Neural cell (in vitro differentiated cells): Measurements from ENCODE around the gene TSPOAP1. TPM values are rescaled to one million over a fixed set of nuclear protein-coding genes. Genes with fewer than 3 reads are reported as not detected.

Source experiments
- H2AFZ ChIP-seq: fragments of 200-600, 300-800 bp; sonication (generic), shearing (Covaris generic); 2 replicates; pipeline ENCODE4 v1.6.0; 2014; ENCODE audit warnings: low read depth, mild to moderate bottlenecking, antibody characterized with exemption, low read length, moderate library complexity
- H3F3A ChIP-seq: fragments of 200-600 bp; shearing (Covaris generic); 2 replicates; pipeline ENCODE4 v1.6.1; 2016; ENCODE audit warnings: mild to moderate bottlenecking, moderate library complexity, mixed read lengths, antibody characterized with exemption, low read length; ENCODE audit not compliant: insufficient read depth, poor library complexity, severe bottlenecking
- H3K27ac ChIP-seq: fragments of 200-600, 300-800 bp; sonication (generic), shearing (Covaris generic); 2 replicates; pipeline ENCODE4 v1.5.1; 2014; ENCODE audit warnings: mild to moderate bottlenecking, low read length, moderate library complexity
- H3K27me3 ChIP-seq: fragments of 300-800, 200-600 bp; sonication (generic), shearing (Covaris generic); 2 replicates; pipeline ENCODE4 v1.6.0; 2014; ENCODE audit warnings: mild to moderate bottlenecking, low read depth, low read length, moderate library complexity; ENCODE audit not compliant: insufficient read depth
- H3K36me3 ChIP-seq: fragments of 300-800, 200-600 bp; sonication (generic), shearing (Covaris generic); 2 replicates; pipeline ENCODE4 v1.5.1; 2014; ENCODE audit warnings: mild to moderate bottlenecking, antibody characterized with exemption, low read length, moderate library complexity; ENCODE audit not compliant: insufficient read depth
- H3K4me2 ChIP-seq: fragments of 300-800, 200-600 bp; sonication (generic), shearing (Covaris generic); 2 replicates; pipeline ENCODE4 v1.6.0; 2014; ENCODE audit warnings: mild to moderate bottlenecking, low read length
- H3K4me3 ChIP-seq: fragments of 300-800, 200-600 bp; sonication (generic), shearing (Covaris generic); 2 replicates; pipeline ENCODE4 v1.5.1; 2014; ENCODE audit warnings: mild to moderate bottlenecking, low read length, moderate library complexity
- H3K79me2 ChIP-seq: fragments of 200-600 bp; shearing (Covaris generic); replicated peaks from 2 replicates; pipeline ENCODE4 v1.6.0; 2014; ENCODE audit warnings: mild to moderate bottlenecking, low read length, moderate library complexity; ENCODE audit not compliant: insufficient read depth
- H3K9ac ChIP-seq: fragments of 300-800, 200-600 bp; sonication (generic), shearing (Covaris generic); 2 replicates; pipeline ENCODE4 v1.6.1; 2016; ENCODE audit warnings: mild to moderate bottlenecking, low read length, mixed read lengths
- H3K9me2 ChIP-seq: fragments of 200-600 bp; shearing (Covaris generic); 2 replicates; pipeline ENCODE4 v1.6.1; 2016; ENCODE audit warnings: mild to moderate bottlenecking, low read length, mixed read lengths; ENCODE audit not compliant: insufficient read depth
- H3K9me3 ChIP-seq: fragments of 200-600, 300-800 bp; sonication (generic), shearing (Covaris generic); 2 replicates; pipeline ENCODE4 v1.6.1; 2016; ENCODE audit warnings: mild to moderate bottlenecking, mixed run types, low read length, moderate library complexity, mixed read lengths
- H4K20me1 ChIP-seq: fragments of 200-600 bp; shearing (Covaris generic); 2 replicates; pipeline ENCODE4 v1.6.1; 2016; ENCODE audit warnings: mild to moderate bottlenecking, mixed run types; ENCODE audit not compliant: insufficient read depth
- CTCF ChIP-seq: fragments of 450-650 bp; IDR thresholded peaks from 2 replicates; pipeline ENCODE4 v1.5.1; 2014; ENCODE audit warnings: antibody characterized with exemption, mild to moderate bottlenecking, moderate library complexity; ENCODE audit not compliant: poor library complexity, severe bottlenecking
- EP300 ChIP-seq: fragments of 450-650 bp; conservative IDR thresholded peaks from 2 replicates; pipeline ENCODE4 v1.6.1; 2014; ENCODE audit warnings: antibody characterized with exemption, mild to moderate bottlenecking, moderate library complexity; ENCODE audit not compliant: poor library complexity, severe bottlenecking
- EZH2 ChIP-seq: fragments of 200-600, 300-800 bp; shearing (Covaris generic), sonication (generic); IDR thresholded peaks from 2 replicates; pipeline ENCODE4 v1.6.1; 2014; ENCODE audit warnings: antibody characterized with exemption, low read length, borderline replicate concordance, mild to moderate bottlenecking; ENCODE audit not compliant: insufficient read depth, poor library complexity, severe bottlenecking
- MXI1 ChIP-seq: fragments of 450-650 bp; conservative IDR thresholded peaks from 2 replicates; pipeline ENCODE4 v1.6.1; 2014; ENCODE audit warnings: antibody characterized with exemption, mild to moderate bottlenecking; ENCODE audit not compliant: poor library complexity, severe bottlenecking
- POLR2AphosphoS5 ChIP-seq: IDR thresholded peaks from 2 replicates; pipeline ENCODE4 v1.6.1; 2012
- RAD21 ChIP-seq: fragments of 450-650 bp; conservative IDR thresholded peaks from 2 replicates; pipeline ENCODE4 v1.6.1; 2014; ENCODE audit warnings: antibody characterized with exemption, mild to moderate bottlenecking, moderate library complexity
- REST ChIP-seq: IDR thresholded peaks from 2 replicates; pipeline ENCODE4 v1.6.1; 2012; ENCODE audit warnings: borderline replicate concordance
- SMC3 ChIP-seq: fragments of 450-650 bp; conservative IDR thresholded peaks from 2 replicates; pipeline ENCODE4 v1.6.1; 2014; ENCODE audit warnings: antibody characterized with exemption, mild to moderate bottlenecking, moderate library complexity; ENCODE audit not compliant: poor library complexity
- TAF1 ChIP-seq: IDR thresholded peaks from 2 replicates; pipeline ENCODE4 v1.6.1; 2012; ENCODE audit warnings: low read depth
- polyA plus RNA-seq: library from polyadenylated mRNA; depleted of rRNA; stranded (reverse); fragments of >200 nt; gene quantifications from 2 replicates; pipeline ENCODE4 v1.2.3, GENCODE V29; 2014

The TSPOAP1 gene
- polyA plus RNA-seq, 1 donor from 2014 or later, result 103 TPM

DNA sequence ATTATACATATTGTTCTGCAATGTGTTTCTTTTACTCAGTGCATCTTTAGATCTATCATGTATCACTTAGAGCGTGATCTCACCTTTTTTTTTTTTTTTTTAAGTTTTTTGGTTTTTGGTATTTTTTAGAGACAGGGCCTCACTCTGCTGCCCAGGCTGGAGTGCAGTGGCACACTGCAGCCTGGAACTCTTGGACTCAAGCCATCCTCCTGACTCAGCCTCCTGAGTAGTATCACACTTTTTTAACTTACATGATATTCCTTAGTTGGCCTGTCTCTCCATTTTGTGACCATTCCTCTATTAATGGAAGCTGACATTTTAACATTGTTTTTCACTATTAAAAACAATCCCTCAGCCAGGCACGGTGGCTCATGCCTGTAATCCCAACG is 43.2 kb downstream of the TSPOAP1 start:
- Histone ChIP-seq H4K20me1 (no peaks in the 10 kb centered on the region), H3K79me2 (no peaks in the 10 kb centered on the region), H3K4me2 (no peak overlapping the region), H3K9me2 (no peaks in the 10 kb centered on the region), H3K9me3 (no peaks in the 10 kb centered on the region), H2AFZ (no peak overlapping the region), H3F3A (no peaks in the 10 kb centered on the region), H3K27me3 (no peaks in the 10 kb centered on the region), H3K4me3 (no peak overlapping the region), H3K9ac (no peak overlapping the region), H3K27ac (no peak overlapping the region), H3K36me3 (no peaks in the 10 kb centered on the region)
- TF ChIP-seq POLR2AphosphoS5 (no peak), CTCF (no peak), TAF1 (no peak), SMC3 (no peak), EZH2 (no peak), REST (no peak), RAD21 (no peak), MXI1 (no peak), EP300 (no peak)

DNA sequence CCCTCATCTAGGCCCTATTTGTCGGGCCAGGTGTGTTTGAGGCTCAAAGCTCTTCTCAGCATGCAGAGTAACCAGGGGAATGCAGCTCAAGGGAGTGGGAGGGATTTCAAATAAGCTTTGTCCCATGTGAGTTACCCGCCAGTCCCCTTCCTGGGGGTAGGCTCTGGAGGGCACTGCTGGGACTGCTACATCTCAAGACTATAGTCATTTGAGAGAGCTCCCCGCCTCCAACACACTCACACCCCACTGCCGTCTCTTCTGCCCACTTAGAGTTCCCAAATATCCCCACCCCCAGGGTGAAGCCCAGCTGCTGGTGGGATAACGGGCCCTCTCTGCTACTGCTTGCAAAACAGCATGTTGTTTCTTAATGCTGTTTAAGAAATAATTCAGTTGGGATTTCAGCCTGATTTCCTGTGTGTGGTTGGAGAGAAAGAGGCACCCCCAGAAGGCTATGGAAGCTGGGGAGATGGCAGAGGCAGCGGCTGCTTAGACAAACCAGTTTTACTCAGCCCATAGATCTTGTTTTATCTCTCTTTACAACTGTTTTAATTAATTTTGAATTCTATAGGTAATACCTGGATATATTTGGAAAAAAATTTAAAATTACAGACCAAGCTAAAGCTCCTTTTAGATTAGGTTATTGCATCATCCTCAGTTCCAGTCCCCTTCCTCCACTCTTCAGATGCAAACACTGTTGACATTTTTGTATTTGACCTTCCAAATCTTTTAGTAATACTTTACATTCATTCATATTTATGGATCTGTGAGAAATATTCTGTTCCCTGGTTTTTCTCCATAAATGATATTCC is 43.8 kb downstream of the TSPOAP1 start:
- Histone ChIP-seq H4K20me1 (no peaks in the 10 kb centered on the region), H3K9me3 (no peaks in the 10 kb centered on the region), H3K79me2 (no peaks in the 10 kb centered on the region), H3F3A (no peaks in the 10 kb centered on the region), H3K27me3 (no peaks in the 10 kb centered on the region), H3K9me2 (no peaks in the 10 kb centered on the region), H3K9ac (no peak overlapping the region), H3K36me3 (no peaks in the 10 kb centered on the region), H3K27ac (no peak overlapping the region), H3K4me3 (no peak overlapping the region), H3K4me2 (no peak overlapping the region), H2AFZ (no peak overlapping the region)
- TF ChIP-seq RAD21, result no peak
- no peak for TF ChIP-seq TAF1
- no peak for TF ChIP-seq CTCF
- no peak for TF ChIP-seq EZH2
- TF ChIP-seq MXI1, result no peak
- no peak for TF ChIP-seq POLR2AphosphoS5
- TF ChIP-seq EP300, result no peak
- TF ChIP-seq SMC3, result no peak
- no peak for TF ChIP-seq REST
